GM20000 (cell line): ENCODE results near the gene POLR1E.
"Not testable (repeated sequence)": the region's sequence is repeated elsewhere in the genome, so short reads cannot be mapped to it uniquely, and the experiment has no call there.

Source experiments
- DNase-seq: peaks from one replicate; pipeline ENCODE4 v3.0.0; 2012; ENCODE audit warnings: low spot score
- TF ChIP-seq, protein P1 (sequence below): IDR thresholded peaks from 2 replicates; pipeline ENCODE4 v1.5.1; 2012; ENCODE audit warnings: mild to moderate bottlenecking, control low read depth; ENCODE audit errors: extremely low read depth, missing control alignments

The POLR1E gene

DNA sequence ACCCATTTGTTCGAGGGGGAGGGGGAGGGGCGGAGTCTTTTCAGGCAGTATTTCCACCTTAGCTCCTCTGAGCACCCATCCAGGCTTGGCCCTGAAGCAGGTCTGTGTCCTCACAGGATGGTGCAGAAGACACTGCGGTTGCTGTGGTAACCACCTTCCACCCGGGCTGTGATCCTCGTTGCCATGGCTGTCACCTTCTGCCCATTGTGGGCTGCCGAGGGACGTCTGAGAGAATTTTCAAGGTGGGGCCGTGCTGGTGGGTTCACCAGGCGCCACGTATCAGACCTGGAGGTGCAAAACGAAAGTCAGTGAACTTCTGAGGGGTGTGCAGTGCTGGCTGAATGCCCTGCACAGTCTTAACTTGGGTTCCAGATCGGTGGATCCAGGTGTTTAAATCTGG is 26.7 kb downstream of the POLR1E start:
- DNase-seq, result no peak
- TF ChIP-seq, protein P1, sequence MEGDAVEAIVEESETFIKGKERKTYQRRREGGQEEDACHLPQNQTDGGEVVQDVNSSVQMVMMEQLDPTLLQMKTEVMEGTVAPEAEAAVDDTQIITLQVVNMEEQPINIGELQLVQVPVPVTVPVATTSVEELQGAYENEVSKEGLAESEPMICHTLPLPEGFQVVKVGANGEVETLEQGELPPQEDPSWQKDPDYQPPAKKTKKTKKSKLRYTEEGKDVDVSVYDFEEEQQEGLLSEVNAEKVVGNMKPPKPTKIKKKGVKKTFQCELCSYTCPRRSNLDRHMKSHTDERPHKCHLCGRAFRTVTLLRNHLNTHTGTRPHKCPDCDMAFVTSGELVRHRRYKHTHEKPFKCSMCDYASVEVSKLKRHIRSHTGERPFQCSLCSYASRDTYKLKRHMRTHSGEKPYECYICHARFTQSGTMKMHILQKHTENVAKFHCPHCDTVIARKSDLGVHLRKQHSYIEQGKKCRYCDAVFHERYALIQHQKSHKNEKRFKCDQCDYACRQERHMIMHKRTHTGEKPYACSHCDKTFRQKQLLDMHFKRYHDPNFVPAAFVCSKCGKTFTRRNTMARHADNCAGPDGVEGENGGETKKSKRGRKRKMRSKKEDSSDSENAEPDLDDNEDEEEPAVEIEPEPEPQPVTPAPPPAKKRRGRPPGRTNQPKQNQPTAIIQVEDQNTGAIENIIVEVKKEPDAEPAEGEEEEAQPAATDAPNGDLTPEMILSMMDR, result no peak

DNA sequence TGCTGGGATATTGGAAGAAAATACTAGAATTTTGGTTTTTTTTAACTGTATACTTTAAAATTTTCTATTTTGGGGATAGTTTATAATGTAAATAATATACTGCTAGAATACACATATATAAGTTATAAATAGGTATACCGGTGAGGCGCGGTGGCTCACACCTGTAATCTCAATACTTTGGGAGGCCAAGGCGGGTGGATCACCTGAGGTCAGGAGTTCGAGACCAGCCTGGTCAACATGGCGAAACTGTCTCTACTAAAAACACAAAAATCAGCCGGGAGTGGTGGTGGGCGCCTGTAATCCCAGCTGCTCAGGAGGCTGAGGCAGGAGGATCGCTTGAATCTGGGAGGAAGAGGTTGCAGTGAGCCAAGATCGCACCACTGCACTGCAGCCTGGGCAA is 28.7 kb downstream of the POLR1E start:
- not testable (repeated sequence) for DNase-seq

DNA sequence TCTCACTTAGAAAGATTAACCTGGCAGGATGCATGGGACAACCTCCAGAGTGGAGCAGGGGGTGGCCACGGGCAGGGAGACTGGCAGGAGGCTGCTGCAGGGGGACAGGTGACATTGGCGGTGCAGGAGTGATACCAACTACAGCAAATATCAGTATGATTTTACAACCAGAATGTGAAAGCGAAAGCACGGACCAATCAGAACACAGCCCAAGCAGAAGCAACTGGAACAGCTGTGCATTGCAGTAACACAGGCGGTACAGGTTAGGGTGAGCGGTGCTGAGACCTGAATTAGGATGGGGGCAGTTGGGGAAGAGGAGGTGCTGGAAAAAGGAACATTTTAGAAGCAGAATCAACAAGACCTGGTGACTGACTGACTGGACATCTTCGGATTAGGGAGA is 29.3 kb downstream of the POLR1E start:
- TF ChIP-seq, protein P1, result no peak
- DNase-seq, result no peak

DNA sequence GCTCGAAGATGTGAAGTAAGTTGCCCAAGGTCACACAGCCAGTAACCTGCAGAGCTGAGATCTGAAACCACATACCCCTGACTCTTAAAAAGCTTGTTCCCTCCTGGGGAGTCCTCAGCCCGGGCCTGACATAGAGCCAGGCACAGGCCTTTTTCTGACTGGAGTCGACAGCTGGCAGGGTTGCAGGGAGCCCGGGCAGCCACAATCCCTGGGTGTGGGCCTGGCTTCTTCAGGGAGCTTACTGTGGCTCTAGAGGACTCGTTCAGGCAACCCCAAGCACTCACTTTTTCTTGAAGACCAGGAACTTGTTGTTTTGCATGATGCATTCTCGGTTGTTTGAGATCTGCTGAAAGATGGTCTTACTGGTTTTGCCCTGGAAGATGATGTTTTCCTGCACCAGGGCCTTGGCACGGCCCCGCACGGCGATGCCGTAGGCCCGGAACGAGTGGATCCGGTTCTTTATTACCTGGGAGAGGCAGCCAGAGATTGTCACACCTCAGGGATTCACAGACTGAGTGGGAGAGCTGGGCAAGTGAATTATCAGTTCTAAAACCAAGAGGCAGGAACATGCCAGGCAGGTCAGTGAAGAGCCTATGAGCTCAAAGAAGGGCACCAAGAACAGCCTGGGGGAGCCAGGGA is 30.0 kb downstream of the POLR1E start:
- TF ChIP-seq, protein P1, result no peak
- no peak for DNase-seq

DNA sequence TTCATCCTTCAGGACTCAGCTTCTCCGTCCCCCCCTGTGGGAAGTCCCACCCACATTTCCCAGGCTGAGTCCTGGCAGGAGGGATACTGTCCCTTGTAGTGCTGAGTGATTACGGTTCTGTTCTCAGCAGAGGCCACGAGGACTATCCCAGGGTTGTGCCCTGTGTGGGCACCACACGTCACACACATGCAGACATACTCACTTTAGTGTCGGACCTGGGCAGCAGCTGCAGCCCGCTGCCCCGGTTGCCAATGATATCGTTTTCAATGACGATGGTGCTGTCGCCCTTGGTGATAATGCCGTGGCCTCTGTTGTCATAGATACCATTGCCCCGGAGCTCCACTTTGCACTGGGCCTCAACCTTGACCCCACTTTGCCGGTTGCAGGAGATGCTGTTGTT is 32.2 kb downstream of the POLR1E start:
- DNase-seq, result no peak
- TF ChIP-seq, protein P1, result no peak

DNA sequence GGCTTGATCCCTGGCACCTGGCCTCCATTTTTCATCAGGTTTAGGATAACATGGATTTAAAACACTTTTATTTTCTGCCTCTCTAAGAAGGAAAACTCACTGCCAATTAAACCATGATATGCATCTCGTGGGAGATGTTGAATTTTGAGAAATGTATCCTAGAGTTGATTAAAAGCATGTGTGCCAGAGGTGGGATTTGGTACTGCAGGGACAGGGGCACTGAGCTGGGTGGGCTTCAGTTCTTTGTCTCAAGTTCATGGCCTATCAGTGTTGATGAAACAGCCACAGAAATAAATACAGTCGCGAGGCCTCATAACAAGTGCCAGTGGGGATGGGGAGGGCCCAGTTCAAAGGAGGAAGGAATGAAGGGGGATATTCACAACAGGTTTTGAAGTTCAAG is 34.9 kb downstream of the POLR1E start:
- TF ChIP-seq, protein P1, result no peak
- no peak for DNase-seq

DNA sequence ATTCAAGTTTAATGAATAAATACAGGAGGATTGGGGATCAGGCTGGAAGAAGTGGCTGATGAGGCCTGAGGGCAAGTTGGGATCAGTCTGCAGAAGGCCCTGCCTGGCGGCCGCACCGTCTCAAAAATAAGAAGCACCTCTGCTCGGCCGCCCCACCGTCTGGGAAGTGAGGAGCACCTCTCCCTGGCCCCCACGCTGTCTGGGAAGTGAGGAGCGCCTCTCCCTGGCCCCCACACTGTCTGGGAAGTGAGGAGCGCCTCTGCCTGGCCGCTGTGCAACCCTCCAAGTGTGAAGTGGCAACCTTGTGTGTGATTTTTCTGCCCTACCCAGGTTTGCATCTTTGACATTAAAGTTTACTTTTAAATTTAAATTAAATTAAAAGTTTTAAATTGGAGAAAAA is 35.4 kb downstream of the POLR1E start:
- TF ChIP-seq, protein P1, result no peak
- DNase-seq, result no peak

DNA sequence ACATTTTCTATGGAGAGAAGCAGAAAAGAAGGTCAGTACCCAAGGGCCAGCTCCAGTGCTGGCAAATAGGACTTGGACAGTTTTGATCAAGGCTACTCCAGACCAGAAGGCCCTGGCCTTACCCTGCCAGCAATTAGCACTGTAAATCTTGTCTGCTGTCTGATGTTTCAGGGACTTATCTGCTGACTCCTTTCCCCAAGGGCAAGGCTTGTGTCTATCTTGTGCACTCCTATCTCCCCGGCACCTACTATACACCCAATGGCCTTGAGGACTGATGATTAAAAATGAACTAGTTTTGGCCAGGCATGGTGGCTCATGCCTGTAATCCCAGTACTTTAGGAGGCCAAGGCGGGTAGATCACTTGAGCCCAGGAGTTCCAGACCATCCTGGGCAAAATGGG is 37.2 kb downstream of the POLR1E start:
- no peak for DNase-seq
- TF ChIP-seq, protein P1, result no peak
